Midbrain (tissue), 1 donor: ENCODE data around the gene CCT4.
"Not testable (repeated sequence)": the region's sequence is repeated elsewhere in the genome, so short reads cannot be mapped to it uniquely, and the experiment has no call there.

Experiments used
- DNase-seq: peaks from one replicate; lab custom pipeline; 2025; lab: John Stamatoyannopoulos, UW

Gene CCT4, protein sequence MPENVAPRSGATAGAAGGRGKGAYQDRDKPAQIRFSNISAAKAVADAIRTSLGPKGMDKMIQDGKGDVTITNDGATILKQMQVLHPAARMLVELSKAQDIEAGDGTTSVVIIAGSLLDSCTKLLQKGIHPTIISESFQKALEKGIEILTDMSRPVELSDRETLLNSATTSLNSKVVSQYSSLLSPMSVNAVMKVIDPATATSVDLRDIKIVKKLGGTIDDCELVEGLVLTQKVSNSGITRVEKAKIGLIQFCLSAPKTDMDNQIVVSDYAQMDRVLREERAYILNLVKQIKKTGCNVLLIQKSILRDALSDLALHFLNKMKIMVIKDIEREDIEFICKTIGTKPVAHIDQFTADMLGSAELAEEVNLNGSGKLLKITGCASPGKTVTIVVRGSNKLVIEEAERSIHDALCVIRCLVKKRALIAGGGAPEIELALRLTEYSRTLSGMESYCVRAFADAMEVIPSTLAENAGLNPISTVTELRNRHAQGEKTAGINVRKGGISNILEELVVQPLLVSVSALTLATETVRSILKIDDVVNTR

GRCh38 chr2:61888267-61889055, at the start of gene CCT4:
Gene CCT4 (minus strand): TSS chr2:61888656. CDS start chr2:61888507, 149 bp downstream.
- DNase-seq, result peak; percentile 91

DNA sequence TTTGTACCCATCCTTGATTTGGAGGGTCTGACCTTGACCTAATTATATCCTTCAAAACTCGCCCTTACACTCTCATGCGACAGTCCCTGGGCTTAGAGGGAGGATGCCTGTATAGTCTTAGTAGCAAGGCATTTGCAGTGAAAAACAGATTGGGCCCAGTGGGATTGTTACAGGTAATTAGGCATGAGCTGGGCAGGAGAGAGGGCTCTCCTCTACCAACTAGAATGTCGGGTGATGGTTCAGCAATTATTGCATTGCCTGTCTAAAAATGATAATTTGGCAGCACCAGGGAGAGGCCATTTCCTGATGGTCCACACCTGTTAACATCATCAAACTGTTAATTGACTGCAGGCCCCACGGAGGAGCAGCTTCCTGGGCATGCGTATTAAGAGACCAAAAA, 49.4 kb upstream of the CCT4 start:
- no peak for DNase-seq

- no peak for DNase-seq
Observed at GRCh38 chr2:61937098-61937497, 48.6 kb upstream of the CCT4 start.

GRCh38 chr2:61928826-61929461, 40.5 kb upstream of the CCT4 start:
- DNase-seq, result no peak

DNA sequence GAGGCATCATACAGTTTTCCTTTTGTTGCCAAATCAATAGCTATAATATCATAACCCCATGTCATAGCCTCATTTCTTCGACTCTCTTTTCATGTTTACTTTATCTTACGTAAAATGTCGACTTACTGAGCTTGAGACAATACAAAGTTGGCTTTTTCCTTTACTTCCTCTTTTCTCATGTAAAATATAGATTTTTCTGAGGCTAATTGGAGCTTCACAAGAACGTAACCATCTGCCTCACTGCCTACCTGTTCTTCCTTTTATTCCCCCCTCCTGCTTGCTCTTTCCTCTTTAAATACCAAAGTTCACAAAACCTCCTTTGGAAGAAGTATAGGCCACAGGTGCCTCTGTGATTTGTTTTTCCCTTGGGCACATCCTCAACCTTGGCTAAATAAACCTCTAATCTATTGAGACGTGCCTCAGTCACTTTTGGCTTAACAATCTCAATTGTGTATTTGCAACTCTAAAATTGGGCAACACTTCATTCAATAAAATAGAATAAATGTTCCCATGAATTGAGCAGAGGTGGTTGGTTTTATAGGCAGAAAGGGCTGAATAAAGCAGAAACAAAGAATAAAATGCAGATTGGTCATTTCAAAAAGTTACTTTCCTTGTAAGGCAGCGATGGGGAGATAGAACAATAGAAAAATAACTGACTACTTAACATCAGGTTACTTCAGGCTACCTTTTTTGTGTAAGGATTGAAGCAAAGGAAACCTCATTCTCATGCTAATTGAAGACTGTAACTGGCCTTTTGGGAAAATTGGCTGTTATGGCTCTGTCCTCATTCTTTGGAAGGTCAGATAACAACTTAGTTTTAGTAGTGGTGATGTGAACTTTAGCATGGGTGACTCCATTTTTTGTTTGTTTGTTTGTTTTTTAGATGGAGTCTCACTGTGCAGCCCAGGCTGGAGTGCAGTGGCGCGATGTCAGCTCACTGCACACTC, 38.3 kb upstream of the CCT4 start:
- DNase-seq, result no peak

GRCh38 chr2:61924895-61925663, 36.6 kb upstream of the CCT4 start:
- DNase-seq, result no peak

DNA sequence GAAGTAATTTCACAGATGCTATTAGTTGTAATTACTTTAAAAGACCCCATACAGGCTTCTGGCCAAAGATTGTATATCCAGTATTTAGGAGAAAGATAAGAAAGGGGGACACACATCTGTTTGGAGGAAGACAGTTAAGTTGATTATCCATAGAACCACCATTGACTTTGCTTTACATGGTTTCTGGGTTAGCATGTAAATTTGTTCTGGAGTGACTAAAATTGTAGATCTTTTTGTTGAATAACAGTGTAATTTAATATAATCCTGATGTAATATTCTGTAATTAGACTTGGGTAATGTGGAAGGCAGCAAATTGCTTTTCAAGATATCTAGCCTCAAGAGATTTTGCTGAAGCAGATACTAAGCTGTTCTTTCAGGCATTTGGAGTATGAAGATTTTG, 34.3 kb upstream of the CCT4 start:
- DNase-seq, result no peak

GRCh38 chr2:61920548-61920947, 32.1 kb upstream of the CCT4 start:
- DNase-seq, result no peak

DNA sequence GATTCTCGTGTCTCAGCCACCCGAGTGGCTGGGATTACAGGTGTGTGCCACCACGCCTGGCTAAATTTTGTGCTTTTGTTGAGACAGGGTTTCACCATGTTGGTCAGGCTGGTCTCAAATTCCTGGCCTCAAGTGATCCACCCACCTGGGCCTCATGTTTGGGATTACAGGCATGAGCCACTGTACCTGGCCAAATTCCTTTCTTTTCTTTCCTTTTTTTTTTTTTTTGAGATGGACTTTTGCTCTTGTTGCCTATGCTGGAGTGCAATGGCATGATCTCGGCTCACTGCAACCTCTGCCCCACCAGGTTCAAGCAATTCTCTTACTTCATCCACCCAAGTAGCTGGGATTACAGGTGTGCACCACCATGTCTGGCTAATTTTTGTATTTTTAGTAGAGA, 26.3 kb upstream of the CCT4 start:
- DNase-seq, result not testable (repeated sequence)

DNA sequence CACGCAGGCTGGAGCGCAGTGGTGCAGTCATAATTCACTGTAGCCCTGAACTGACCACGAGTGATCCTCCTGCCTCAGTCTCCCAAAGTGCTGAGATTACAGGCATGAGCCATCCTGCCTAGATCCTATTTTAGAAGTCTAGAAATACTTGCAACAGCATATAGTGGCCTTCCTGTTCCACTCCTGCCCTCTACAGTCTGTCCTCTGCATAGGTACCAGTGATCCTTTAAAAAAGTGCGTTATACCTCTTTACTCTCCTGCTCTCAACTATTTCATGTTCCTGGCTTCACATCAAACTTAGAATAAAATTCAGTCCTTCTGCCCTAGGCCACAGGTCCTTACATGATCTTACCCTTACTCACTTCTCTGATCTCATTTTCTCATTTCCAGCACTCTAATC, 23.1 kb upstream of the CCT4 start:
- no peak for DNase-seq

DNA sequence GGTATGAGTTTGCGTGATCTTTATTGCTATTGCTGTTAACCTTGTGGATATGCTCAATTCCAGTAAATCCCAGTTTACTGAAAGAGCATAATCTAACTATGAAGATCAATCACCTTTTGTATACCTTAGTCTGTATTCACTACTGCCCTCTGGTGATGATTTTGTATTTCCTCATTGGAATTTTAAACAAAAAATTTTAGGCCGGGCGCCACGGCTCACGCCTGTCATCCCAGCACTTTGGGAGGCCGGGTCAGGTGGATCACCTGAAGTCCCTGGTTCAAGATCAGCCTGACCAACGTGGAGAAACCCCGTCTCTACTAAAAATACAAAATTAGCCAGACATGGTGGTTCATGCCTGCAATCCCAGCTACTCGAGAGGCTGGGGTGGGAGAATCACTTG, 22.1 kb upstream of the CCT4 start:
- no peak for DNase-seq

- DNase-seq, result no peak
Observed at GRCh38 chr2:61909116-61909515, 20.7 kb upstream of the CCT4 start.

- no peak for DNase-seq
Observed at GRCh38 chr2:61906186-61906470, 17.7 kb upstream of the CCT4 start.

DNA sequence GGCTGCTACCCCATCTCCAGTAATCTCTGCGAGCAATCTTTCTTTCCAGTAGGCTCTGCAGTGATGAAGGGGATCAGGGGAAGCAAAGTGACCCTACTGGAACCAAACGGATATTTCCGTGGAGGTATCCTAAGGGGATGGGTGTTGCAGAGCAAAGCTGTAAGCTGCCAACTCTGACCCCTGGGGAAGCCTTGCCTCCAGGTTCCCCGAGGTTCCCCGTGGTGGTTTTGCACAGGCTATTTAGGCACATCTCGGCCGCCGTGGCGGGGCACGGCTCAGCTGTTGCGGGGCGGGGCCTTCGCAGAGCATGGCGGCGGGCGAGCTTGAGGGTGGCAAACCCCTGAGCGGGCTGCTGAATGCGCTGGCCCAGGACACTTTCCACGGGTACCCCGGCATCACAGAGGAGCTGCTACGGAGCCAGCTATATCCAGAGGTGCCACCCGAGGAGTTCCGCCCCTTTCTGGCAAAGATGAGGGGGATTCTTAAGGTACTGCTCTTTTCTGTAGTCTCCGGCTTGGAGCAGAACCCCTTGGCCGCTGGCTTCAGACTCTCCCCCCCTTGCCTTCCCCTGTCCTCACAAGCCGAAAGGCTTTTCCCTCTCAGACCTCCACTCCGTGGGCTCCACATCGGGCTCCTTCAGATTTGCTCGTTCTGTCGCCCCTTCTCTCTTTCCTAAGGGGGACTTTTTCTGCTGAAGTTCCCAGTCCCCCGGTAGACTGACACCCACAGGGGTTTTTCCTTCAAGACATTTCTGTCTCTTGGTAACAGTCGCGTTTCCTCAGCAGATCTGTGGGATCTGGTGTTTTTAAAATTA, 17.1 kb upstream of the CCT4 start, which contains the start of gene COMMD1:
TSS of gene COMMD1 (plus strand) at position 303 of the 814 bp plus-strand sequence. CDS start at position 308, 5 bp downstream.
- DNase-seq, result peak; percentile 85

GRCh38 chr2:61900281-61900680, 11.8 kb upstream of the CCT4 start:
- DNase-seq, result no peak

DNA sequence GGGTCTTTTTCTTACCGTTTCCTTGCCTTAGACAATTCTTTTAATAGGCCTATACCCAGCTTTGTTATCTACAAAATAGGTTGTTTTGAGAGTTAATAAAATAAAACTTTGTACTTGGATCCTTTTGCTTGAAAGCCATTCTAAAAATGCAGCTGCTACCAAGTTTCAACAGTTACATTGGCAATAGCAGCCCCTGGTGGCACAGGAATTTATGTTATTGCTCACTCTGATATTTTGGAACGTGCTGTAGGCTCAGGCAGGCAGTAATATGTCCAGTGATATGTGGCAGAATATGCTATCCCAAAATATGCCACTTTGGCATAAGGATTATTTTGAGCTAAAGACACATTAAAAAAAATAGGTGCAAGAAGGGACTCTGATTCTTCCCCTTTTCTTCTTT, 10.4 kb upstream of the CCT4 start:
- peak; percentile 7 for DNase-seq

GRCh38 chr2:61887717-61888266, 664 bp downstream of the CCT4 start:
- peak; percentile 72 for DNase-seq

DNA sequence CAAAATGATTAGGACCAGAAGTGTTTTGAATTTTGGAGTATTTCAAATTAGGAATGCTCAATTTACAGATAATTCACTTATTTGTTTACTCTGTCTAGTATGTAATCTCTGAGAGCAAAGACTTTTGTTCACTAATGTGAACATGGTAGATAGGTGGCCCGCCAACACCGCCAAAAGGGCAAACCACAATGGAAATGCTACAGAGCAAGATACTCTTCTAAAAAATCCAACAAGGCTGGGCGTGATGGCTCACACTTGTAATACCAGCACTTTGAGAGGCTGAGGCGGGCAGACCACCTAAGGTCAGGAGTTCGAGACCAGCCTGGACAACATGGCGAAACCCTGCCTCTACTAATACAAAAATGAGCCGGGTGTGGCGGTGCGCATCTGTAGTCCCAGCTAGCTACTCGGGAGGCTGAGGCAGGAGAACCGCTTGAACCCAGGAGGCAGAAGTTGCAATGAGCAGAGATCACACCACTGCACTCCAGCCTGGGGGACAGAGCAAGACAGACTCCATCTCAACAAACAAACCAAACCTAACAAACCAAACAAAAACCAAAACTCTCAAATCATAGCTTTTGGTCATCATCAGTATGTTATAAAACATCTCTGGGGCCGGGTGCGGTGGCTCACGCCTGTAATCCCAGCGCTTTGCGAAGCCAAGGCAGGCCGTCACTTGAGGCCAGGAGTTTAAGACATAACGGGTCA, 2.4 kb downstream of the CCT4 start:
- no peak for DNase-seq

GRCh38 chr2:61882850-61883249, 5.6 kb downstream of the CCT4 start:
- DNase-seq, result no peak
